ENCODE data around the gene FIBCD1. TPM values are rescaled to one million over a fixed set of nuclear protein-coding genes. Genes with fewer than 3 reads are reported as not detected.
"Not testable (repeated sequence)": the region's sequence is repeated elsewhere in the genome, so short reads cannot be mapped to it uniquely, and the experiment has no call there.

FIBCD1 gene
- total RNA-seq, 1 experiment from 2014 or later: 1.4 TPM

DNA sequence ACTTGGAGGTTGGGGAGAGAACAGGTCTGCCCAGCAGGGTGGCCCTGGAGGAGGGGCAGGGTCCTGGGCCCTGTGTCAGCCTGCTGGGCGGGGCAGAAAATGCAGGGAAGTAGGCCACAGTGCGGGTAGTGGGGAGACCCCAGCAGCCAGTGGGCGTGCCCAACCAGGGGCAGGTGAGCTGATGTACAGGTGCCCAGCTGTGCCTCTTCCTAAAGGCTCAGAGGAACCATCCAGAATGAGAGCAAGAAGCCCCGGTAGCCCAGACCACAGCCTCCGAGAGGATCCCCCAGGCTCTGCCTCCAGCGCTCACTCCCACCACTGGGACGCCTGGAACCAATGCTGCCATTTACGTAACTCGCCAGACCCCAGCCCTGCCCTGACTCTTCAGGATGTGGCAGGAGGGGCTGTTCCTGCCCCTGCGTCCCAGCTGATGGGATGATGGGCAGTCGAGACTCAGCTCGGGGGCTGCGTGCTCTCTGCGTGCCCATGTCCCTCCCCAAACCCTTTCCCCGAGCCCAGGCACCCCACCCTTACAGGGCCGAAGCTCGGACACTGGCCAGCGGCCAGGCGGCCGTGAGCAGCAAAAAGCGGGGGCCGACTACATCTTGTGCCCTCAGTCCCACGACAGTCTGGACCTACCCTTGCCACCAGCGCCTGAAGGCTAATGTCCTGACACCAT lies 24.5 kb downstream of the FIBCD1 start:
- intact Hi-C loops (cut with micrococcal nuclease; ENCODE audit: unreplicated experiment): no loop called here
- H3K4me3 Mint-ChIP-seq (ENCODE audit: low read depth, unreplicated experiment): no peak overlapping the region
- no peak overlapping the region for H3K27ac Mint-ChIP-seq (ENCODE audit: unreplicated experiment)
- TF ChIP-seq, protein P1, sequence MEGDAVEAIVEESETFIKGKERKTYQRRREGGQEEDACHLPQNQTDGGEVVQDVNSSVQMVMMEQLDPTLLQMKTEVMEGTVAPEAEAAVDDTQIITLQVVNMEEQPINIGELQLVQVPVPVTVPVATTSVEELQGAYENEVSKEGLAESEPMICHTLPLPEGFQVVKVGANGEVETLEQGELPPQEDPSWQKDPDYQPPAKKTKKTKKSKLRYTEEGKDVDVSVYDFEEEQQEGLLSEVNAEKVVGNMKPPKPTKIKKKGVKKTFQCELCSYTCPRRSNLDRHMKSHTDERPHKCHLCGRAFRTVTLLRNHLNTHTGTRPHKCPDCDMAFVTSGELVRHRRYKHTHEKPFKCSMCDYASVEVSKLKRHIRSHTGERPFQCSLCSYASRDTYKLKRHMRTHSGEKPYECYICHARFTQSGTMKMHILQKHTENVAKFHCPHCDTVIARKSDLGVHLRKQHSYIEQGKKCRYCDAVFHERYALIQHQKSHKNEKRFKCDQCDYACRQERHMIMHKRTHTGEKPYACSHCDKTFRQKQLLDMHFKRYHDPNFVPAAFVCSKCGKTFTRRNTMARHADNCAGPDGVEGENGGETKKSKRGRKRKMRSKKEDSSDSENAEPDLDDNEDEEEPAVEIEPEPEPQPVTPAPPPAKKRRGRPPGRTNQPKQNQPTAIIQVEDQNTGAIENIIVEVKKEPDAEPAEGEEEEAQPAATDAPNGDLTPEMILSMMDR (IDR thresholded peaks at IDR 0.05; ENCODE audit: unreplicated experiment): no peak
- DNase-seq: no peak
- CTCF ChIA-PET: no interaction called here
- H3K9me3 Mint-ChIP-seq (ENCODE audit: low read depth, unreplicated experiment): no peaks in the 10 kb centered on the region
- no TSS peak for BruUV-seq (replicated peaks)
- no peaks in the 10 kb centered on the region for H3K36me3 Mint-ChIP-seq (ENCODE audit: insufficient read depth, unreplicated experiment)
- H3K4me1 Mint-ChIP-seq (ENCODE audit: low read depth, unreplicated experiment): no peaks in the 10 kb centered on the region
- peaks cover 21% of the 10 kb centered on the region for H3K27me3 Mint-ChIP-seq (ENCODE audit: unreplicated experiment)

DNA sequence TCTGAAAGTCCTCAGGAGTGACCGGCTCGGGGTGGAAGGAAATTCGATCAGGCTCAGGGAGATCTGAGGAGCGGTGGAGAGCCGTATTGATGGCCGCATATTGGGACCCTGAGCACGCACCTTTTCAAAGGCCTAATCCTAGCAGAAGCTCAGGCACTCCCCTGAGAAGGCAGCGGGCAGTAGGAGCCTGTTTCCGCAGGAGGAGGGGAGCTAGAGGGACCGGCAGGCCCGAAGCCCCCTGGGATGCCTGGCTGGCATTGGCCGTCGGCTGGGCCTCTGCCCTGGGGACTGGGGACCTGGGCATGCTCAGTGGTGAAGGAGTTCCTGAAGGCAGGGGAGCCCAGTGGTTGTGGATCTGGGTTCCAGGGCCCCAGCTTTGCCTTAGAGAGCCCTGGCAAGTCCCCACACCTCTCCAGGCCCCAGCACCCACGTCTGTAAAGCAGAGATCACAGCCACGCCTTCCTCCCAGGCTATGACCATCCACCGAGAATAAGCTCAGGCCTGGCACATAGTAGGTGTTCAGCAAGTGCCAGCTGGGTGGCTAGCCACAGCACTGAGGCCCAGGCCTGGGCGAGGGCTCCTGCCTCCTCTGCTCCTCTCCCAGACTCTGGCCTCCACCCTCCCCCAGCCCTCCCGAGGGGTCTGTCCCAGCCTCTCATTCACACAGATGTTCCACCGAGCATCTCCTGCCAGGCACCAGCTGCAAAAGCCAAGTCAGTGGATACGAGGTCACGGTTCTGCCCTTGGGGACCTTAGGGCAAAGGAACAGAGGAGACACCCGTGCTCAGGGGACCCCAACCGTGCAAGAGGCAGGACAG lies 25.2 kb downstream of the FIBCD1 start:
- intact Hi-C loops (cut with micrococcal nuclease; ENCODE audit: unreplicated experiment): no loop called here
- no TSS peak for BruUV-seq (replicated peaks)
- Mint-ChIP-seq H3K9me3 (ENCODE audit: low read depth, unreplicated experiment) (no peaks in the 10 kb centered on the region), H3K4me1 (ENCODE audit: low read depth, unreplicated experiment) (no peaks in the 10 kb centered on the region), H3K27me3 (ENCODE audit: unreplicated experiment) (peaks cover 21% of the 10 kb centered on the region), H3K36me3 (ENCODE audit: insufficient read depth, unreplicated experiment) (no peaks in the 10 kb centered on the region), H3K27ac (ENCODE audit: unreplicated experiment) (no peak overlapping the region), H3K4me3 (ENCODE audit: low read depth, unreplicated experiment) (no peak overlapping the region)
- TF ChIP-seq, protein P1 (IDR thresholded peaks at IDR 0.05; ENCODE audit: unreplicated experiment): no peak
- no peak for DNase-seq
- CTCF ChIA-PET: no interaction called here

DNA sequence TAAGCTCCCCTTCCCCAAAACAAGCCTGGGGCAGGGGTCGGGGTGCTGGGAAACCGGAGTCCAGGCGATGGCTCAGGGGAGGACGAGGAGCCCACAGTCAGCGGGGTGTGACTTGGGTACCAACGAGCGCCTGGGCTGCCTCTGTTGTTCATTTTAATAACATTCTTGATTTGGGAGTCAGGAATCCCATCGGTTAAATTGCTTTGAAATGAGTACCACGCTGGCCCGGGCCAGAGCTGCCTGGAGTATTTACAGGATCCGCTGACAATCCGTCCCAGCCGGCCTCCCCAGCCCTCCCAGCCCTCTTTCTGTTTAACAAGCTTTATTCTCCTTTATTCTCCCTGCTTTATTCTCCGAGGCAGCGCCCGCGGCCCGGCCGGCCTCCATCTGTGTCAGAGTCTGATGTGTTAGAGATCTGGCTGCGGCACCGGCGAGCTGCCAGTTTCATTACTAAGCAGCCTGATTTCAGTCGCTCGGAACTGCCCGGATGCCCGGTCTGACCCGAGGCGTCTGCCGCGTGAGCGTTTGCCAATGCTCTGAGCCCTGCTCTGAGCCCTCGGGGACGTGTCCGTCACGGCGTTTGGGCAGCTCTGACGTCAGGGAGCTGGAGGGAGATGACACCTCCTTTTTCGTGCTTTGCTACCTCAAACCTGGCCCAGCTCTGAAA lies 26.0 kb downstream of the FIBCD1 start:
- BruUV-seq (replicated peaks): no TSS peak
- H3K27ac Mint-ChIP-seq (ENCODE audit: unreplicated experiment): no peak overlapping the region
- no peaks in the 10 kb centered on the region for H3K36me3 Mint-ChIP-seq (ENCODE audit: insufficient read depth, unreplicated experiment)
- no peak for DNase-seq
- CTCF ChIA-PET: no interaction called here
- TF ChIP-seq, protein P1 (IDR thresholded peaks at IDR 0.05; ENCODE audit: unreplicated experiment): no peak
- intact Hi-C loops (cut with micrococcal nuclease; ENCODE audit: unreplicated experiment): no loop called here
- no peaks in the 10 kb centered on the region for H3K9me3 Mint-ChIP-seq (ENCODE audit: low read depth, unreplicated experiment)
- no peak overlapping the region for H3K4me3 Mint-ChIP-seq (ENCODE audit: low read depth, unreplicated experiment)
- H3K27me3 Mint-ChIP-seq (ENCODE audit: unreplicated experiment): peaks cover 22% of the 10 kb centered on the region
- no peaks in the 10 kb centered on the region for H3K4me1 Mint-ChIP-seq (ENCODE audit: low read depth, unreplicated experiment)

DNA sequence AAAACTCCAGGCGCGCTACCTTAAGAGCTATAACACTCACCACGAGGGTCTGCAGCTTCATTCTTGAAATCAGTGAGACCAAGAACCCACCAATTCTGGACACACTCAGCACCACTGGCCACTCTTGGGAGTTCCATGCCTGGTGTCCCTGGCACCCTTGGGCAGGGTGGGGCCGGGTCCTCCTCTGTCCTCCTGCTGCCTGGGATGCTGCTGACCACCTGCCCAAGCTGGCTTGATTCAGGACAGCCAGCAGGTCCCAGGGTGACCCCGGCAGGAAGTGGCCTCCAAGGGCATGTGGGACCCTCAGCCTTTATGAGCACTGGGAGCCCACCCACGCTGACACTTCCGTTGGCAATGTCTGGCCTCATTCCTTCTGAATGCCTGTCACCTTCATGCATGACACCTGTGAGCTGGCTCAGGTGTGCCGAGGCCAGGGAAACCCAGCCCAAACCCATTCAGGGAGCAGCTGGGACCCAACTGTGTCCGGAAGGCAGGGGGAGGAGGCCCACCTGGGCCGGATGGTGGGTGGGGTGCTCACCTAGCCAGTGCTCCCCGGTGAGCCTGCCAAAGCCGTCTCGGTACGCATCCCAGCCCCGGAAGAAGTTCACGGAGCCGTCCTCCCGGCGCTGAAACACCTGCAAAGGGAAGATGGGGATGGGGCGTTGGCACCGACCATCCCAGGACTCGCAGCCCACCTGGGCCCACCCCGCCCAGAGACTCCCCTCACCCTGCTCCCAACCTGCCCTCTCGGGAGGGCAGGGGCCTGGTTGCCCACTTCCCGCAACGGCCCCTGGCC lies 27.6 kb downstream of the FIBCD1 start:
- intact Hi-C loops (cut with micrococcal nuclease; ENCODE audit: unreplicated experiment): no loop called here
- no peaks in the 10 kb centered on the region for H3K4me1 Mint-ChIP-seq (ENCODE audit: low read depth, unreplicated experiment)
- no peaks in the 10 kb centered on the region for H3K9me3 Mint-ChIP-seq (ENCODE audit: low read depth, unreplicated experiment)
- CTCF ChIA-PET: interaction anchor here (0.6 to 0.7 kb wide), 3 partner anchors 135 to 202 kb away, joined by 3 to 6 read pairs (median 4); no protein-coding TSS in a partner anchor
- no peak overlapping the region for H3K4me3 Mint-ChIP-seq (ENCODE audit: low read depth, unreplicated experiment)
- H3K27ac Mint-ChIP-seq (ENCODE audit: unreplicated experiment): no peak overlapping the region
- no peak for DNase-seq
- TF ChIP-seq, protein P1 (IDR thresholded peaks at IDR 0.05; ENCODE audit: unreplicated experiment): no peak
- peaks cover 22% of the 10 kb centered on the region for H3K27me3 Mint-ChIP-seq (ENCODE audit: unreplicated experiment)
- no peaks in the 10 kb centered on the region for H3K36me3 Mint-ChIP-seq (ENCODE audit: insufficient read depth, unreplicated experiment)
- no TSS peak for BruUV-seq (replicated peaks)

DNA sequence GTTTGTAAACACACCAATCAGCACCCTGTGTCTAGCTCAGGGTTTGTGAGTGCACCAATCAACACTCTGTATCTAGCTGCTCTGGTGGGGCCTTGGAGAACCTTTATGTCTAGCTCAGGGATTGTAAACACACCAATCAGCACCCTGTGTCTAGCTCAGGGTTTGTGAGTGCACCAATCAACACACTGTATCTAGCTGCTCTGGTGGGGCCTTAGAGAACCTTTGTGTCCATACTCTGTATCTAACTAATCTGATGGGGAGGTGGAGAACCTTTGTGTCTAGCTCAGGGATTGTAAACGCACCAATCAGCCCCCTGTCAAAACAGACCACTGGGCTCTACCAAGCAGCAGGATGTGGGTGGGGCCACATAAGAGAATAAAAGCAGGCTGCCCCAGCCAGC lies 28.4 kb downstream of the FIBCD1 start:
- H3K4me1 Mint-ChIP-seq (ENCODE audit: low read depth, unreplicated experiment); H3K4me3 Mint-ChIP-seq (ENCODE audit: low read depth, unreplicated experiment); H3K36me3 Mint-ChIP-seq (ENCODE audit: insufficient read depth, unreplicated experiment); H3K27ac Mint-ChIP-seq (ENCODE audit: unreplicated experiment); intact Hi-C loops (cut with micrococcal nuclease; ENCODE audit: unreplicated experiment); BruUV-seq (replicated peaks); DNase-seq; H3K9me3 Mint-ChIP-seq (ENCODE audit: low read depth, unreplicated experiment): not testable (repeated sequence)
- peaks cover 30% of the 10 kb centered on the region for H3K27me3 Mint-ChIP-seq (ENCODE audit: unreplicated experiment)
- CTCF ChIA-PET: interaction anchor here (0.6 kb wide), 1 partner anchor 164 kb away, joined by 4 read pairs; no protein-coding TSS in a partner anchor

DNA sequence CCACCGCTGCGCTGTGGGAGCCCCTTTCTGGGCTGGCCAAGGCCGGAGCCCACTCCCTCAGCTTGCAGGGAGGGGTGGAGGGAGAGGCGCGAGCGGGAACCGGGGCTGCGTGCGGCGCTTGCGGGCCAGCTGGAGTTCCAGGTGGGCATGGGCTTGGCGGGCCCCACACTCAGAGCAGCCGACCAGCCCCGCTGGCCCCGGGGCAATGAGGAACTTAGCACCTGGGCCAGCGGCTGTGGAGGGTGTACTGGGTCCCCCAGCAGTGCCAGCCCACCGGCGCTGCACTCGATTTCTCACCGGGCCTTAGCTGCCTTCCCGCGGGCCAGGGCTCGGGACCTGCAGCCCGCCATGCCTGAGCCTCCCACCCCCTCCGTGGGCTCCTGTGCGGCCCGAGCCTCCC lies 29.0 kb downstream of the FIBCD1 start:
- CTCF ChIA-PET; H3K36me3 Mint-ChIP-seq (ENCODE audit: insufficient read depth, unreplicated experiment): not testable (repeated sequence)

More for the DNA sequence above, 29.0 kb downstream of the FIBCD1 start:
- DNase-seq; H3K27ac Mint-ChIP-seq (ENCODE audit: unreplicated experiment); H3K9me3 Mint-ChIP-seq (ENCODE audit: low read depth, unreplicated experiment); H3K4me3 Mint-ChIP-seq (ENCODE audit: low read depth, unreplicated experiment); intact Hi-C loops (cut with micrococcal nuclease; ENCODE audit: unreplicated experiment); H3K4me1 Mint-ChIP-seq (ENCODE audit: low read depth, unreplicated experiment); BruUV-seq (replicated peaks): not testable (repeated sequence)
- H3K27me3 Mint-ChIP-seq (ENCODE audit: unreplicated experiment): peaks cover 36% of the 10 kb centered on the region

Data from Calu3 (cell line).